DMS114 treated with DMSO at 0.1 percent for 48 hours (cell line): ENCODE measurements around the gene UBASH3B.

ENCODE experiments used
- DNase-seq: peaks from one replicate; lab custom pipeline; 2025; ENCODE audit not compliant: unreplicated experiment; lab: John Stamatoyannopoulos, UW

Gene UBASH3B

GRCh38 chr11:122780296-122780949 is 124.9 kb downstream of the UBASH3B start:
- no peak for DNase-seq

GRCh38 chr11:122781378-122782195 is 126.1 kb downstream of the UBASH3B start:
- DNase-seq = peak; percentile 56

- no peak for DNase-seq
Observed at GRCh38 chr11:122782222-122782621, 126.7 kb downstream of the UBASH3B start.

GRCh38 chr11:122784325-122784955 is 128.9 kb downstream of the UBASH3B start:
- DNase-seq = no peak

- DNase-seq = no peak
Observed at GRCh38 chr11:122785031-122785541, 129.6 kb downstream of the UBASH3B start.

- DNase-seq = no peak
Observed at GRCh38 chr11:122786896-122787295, 131.4 kb downstream of the UBASH3B start.

- no peak for DNase-seq
Observed at GRCh38 chr11:122788781-122789535, 133.4 kb downstream of the UBASH3B start.

GRCh38 chr11:122789907-122790306 is 134.4 kb downstream of the UBASH3B start:
- no peak for DNase-seq

GRCh38 chr11:122791411-122791810 is 135.9 kb downstream of the UBASH3B start:
- DNase-seq = no peak

- no peak for DNase-seq
Observed at GRCh38 chr11:122791836-122792235, 136.3 kb downstream of the UBASH3B start.

GRCh38 chr11:122793515-122793914 is 138.0 kb downstream of the UBASH3B start:
- DNase-seq = no peak

- no peak for DNase-seq
Observed at GRCh38 chr11:122795307-122795706, 139.8 kb downstream of the UBASH3B start.

GRCh38 chr11:122796128-122796717 is 140.7 kb downstream of the UBASH3B start:
- no peak for DNase-seq

GRCh38 chr11:122797651-122798050 is 142.1 kb downstream of the UBASH3B start:
- no peak for DNase-seq

GRCh38 chr11:122799406-122800105 is 144.0 kb downstream of the UBASH3B start:
- DNase-seq = no peak

- DNase-seq = no peak
Observed at GRCh38 chr11:122802876-122803275, 147.4 kb downstream of the UBASH3B start.

- no peak for DNase-seq
Observed at GRCh38 chr11:122803306-122803705, 147.8 kb downstream of the UBASH3B start.

- no peak for DNase-seq
Observed at GRCh38 chr11:122803716-122804115, 148.2 kb downstream of the UBASH3B start.

- no peak for DNase-seq
Observed at GRCh38 chr11:122804161-122804560, 148.6 kb downstream of the UBASH3B start.

GRCh38 chr11:122804796-122805195 is 149.3 kb downstream of the UBASH3B start:
- no peak for DNase-seq
